CD4-positive, alpha-beta T cell (primary cell): ENCODE results near the gene SELENOS. TPM values are rescaled to one million over a fixed set of nuclear protein-coding genes. Genes with fewer than 3 reads are reported as not detected.
A peak's percentile ranks its signal among the peaks of the same experiment; 100 is the strongest.
"Not testable (repeated sequence)": the region's sequence is repeated elsewhere in the genome, so short reads cannot be mapped to it uniquely, and the experiment has no call there.

Experiments
- ATAC-seq: fragments of 200-7000 bp; cut with Tn5 transposase; one replicate; pipeline ENCODE4 v1.10.0; 2022; ENCODE audit warnings: mild to moderate bottlenecking; ENCODE audit not compliant: poor library complexity
- CTCF ChIA-PET: fragments of 350-600 bp; sonication (Branson Sonifier 250); formaldehyde crosslinking; loops from one replicate; lab custom pipeline; 2021; ENCODE audit warnings: antibody characterized with exemption, inconsistent platforms; lab: Charles Lee
- POLR2A ChIA-PET: fragments of 350-600 bp; sonication (Branson Sonifier 250); formaldehyde crosslinking; loops from one replicate; lab custom pipeline; 2021; ENCODE audit warnings: antibody characterized with exemption, inconsistent platforms; lab: Charles Lee
- DNase-seq, 14 experiments: peaks; one replicate each; pipeline ENCODE4 v3.0.0-alpha.2; 2013 to 2020; ENCODE audit warnings: mixed read lengths in 2 of 14
- H3K27ac ChIP-seq, 2 donors: one replicate each; pipeline versions ENCODE4 v1.5.1 to v1.7.0; 2013; ENCODE audit warnings: low read length in 2 of 2, low read depth in 1 of 2, mild to moderate bottlenecking in 1 of 2
- H3K27me3 ChIP-seq, 2 experiments: 1 replicate in 1 of 2; 2 replicates in 1 of 2; pipeline versions ENCODE4 v1.6.1 to v1.7.0; 2013; ENCODE audit warnings: low read length in 2 of 2, control low read depth in 1 of 2, mild to moderate bottlenecking in 1 of 2, moderate library complexity in 1 of 2; ENCODE audit not compliant: insufficient read depth in 2 of 2, control insufficient read depth in 1 of 2
- H3K36me3 ChIP-seq: one replicate; pipeline ENCODE4 v1.6.1; 2013; ENCODE audit warnings: low read length, control low read depth; ENCODE audit not compliant: insufficient read depth
- H3K4me1 ChIP-seq: one replicate; pipeline ENCODE4 v1.6.1; 2013; ENCODE audit warnings: low read length, control low read depth; ENCODE audit not compliant: insufficient read depth
- H3K4me3 ChIP-seq: one replicate; pipeline ENCODE4 v1.5.1; 2013; ENCODE audit warnings: mild to moderate bottlenecking, low read length, moderate library complexity
- H3K9me3 ChIP-seq, 2 experiments: 1 replicate in 1 of 2; 2 replicates in 1 of 2; pipeline versions ENCODE4 v1.6.1 to v1.7.0; 2013; ENCODE audit warnings: low read length in 2 of 2, mild to moderate bottlenecking in 2 of 2, control low read depth in 1 of 2, moderate library complexity in 1 of 2; ENCODE audit not compliant: control insufficient read depth in 1 of 2, insufficient read depth in 1 of 2
- H3K27ac Mint-ChIP-seq: one replicate; pipeline ENCODE4 v1.8.0; 2020; ENCODE audit warnings: mixed read lengths
- H3K27me3 Mint-ChIP-seq: one replicate; pipeline ENCODE4 v1.8.0; 2021; ENCODE audit warnings: mixed read lengths
- H3K36me3 Mint-ChIP-seq: one replicate; pipeline ENCODE4 v1.8.0; 2021; ENCODE audit warnings: low read depth, mixed read lengths
- H3K4me1 Mint-ChIP-seq: one replicate; pipeline ENCODE4 v1.8.0; 2021; ENCODE audit warnings: low read depth, mixed read lengths
- H3K4me3 Mint-ChIP-seq: one replicate; pipeline ENCODE4 v1.8.0; 2020; ENCODE audit warnings: mild to moderate bottlenecking, mixed read lengths
- H3K9me3 Mint-ChIP-seq: one replicate; pipeline ENCODE4 v1.8.0; 2020; ENCODE audit warnings: mixed read lengths
- CTCF ChIP-seq: fragments of 200-600 bp; IDR thresholded peaks from one replicate; pipeline ENCODE4 v1.8.0; 2022; ENCODE audit warnings: antibody characterized with exemption, mild to moderate bottlenecking
- intact Hi-C, 2 experiments: fragments of 100-400 bp; cut with DNase I in 1 of 2; cut with micrococcal nuclease in 1 of 2; formaldehyde crosslinking; loops; one replicate each; pipeline versions ENCODE4 v1.15.1 to v1.9.0; 2023 to 2025; cut with DNase I, micrococcal nuclease
- total RNA-seq, 174 experiments: library from RNA in 2 of 174; stranded (reverse) in 2 of 174; gene quantifications; one replicate each; pipeline ENCODE4 v1.2.3 and lab custom pipeline; 2021 to 2026

The SELENOS gene
- total RNA-seq, 2 experiments from 2014 or later = 41.7 to 48.5 TPM

- POLR2A ChIA-PET = interaction anchor here (0.8 to 3.8 kb wide), 18 partner anchors 9 to 693 kb away, joined by 3 to 29 read pairs (median 8); partner anchors contain the start of genes ASB7, CHSY1, LINS1 and TARS3
- Histone ChIP-seq H3K36me3 (peaks cover 25% of the 10 kb centered on the region), H3K4me1 (peaks cover 35% of the 10 kb centered on the region), H3K4me3 (peak within 1 kb of the TSS; percentile 90), H3K9me3 (no peaks in the 10 kb centered on the region), H3K27ac (peak within 1 kb of the TSS; percentile 95 to 98), H3K27me3 (no peaks in the 10 kb centered on the region)
- no peaks in the 10 kb centered on the region for H3K9me3 Mint-ChIP-seq
- CTCF ChIA-PET = interaction anchor here (0.7 to 2.9 kb wide), 5 partner anchors 286 to 693 kb away, joined by 3 to 10 read pairs (median 3); partner anchors contain the start of genes ASB7 and LINS1
- peaks cover 60% of the 10 kb centered on the region for H3K4me1 Mint-ChIP-seq
- H3K4me3 Mint-ChIP-seq = peak within 1 kb of the TSS; percentile 100
- H3K36me3 Mint-ChIP-seq = peaks cover 50% of the 10 kb centered on the region
- H3K27me3 Mint-ChIP-seq = no peaks in the 10 kb centered on the region
- DNase-seq = peak; percentile 94 to 99 (median 97)
- no peak for TF ChIP-seq CTCF
- ATAC-seq = peak; percentile 80
- H3K27ac Mint-ChIP-seq = peak within 1 kb of the TSS; percentile 98
- intact Hi-C loops = loop anchor here (1.0 to 10.0 kb wide), 8 partner anchors 18 to 1370 kb away; partner anchors contain the start of genes SELENOS (in 2 of the 2), TARS3 (in 1 of the 2) and TM2D3 (in 1 of the 2)
These were observed 17.7 kb upstream of the SELENOS start, which contains the start of gene SNRPA1 for GRCh38 chr15:101294731-101295606. TSS of gene SNRPA1 (minus strand) at chr15:101295248. CDS start at chr15:101295178, 70 bp downstream.

- TF ChIP-seq CTCF = no peak
- Mint-ChIP-seq H3K4me3 (peak overlapping the region; percentile 100), H3K9me3 (no peaks in the 10 kb centered on the region), H3K4me1 (peaks cover 72% of the 10 kb centered on the region), H3K36me3 (peaks cover 66% of the 10 kb centered on the region), H3K27ac (peak overlapping the region; percentile 98), H3K27me3 (no peaks in the 10 kb centered on the region)
- ATAC-seq (no peak), DNase-seq (peak in 1 of 14 experiments; percentile 7)
- intact Hi-C loops = loop anchor here in 1 of 2 experiments (10.0 kb wide), 1 partner anchor 1368 kb away; no protein-coding TSS in a partner anchor
- no peaks in the 10 kb centered on the region for H3K9me3 ChIP-seq
- ChIA-PET CTCF (interaction anchor here (1.5 to 2.9 kb wide), 2 partner anchors 285 to 349 kb away, joined by 5 to 10 read pairs; no protein-coding TSS in a partner anchor), POLR2A (interaction anchor here (0.5 to 3.8 kb wide), 5 partner anchors 47 to 430 kb away, joined by 3 to 29 read pairs (median 19); partner anchors contain the start of gene TARS3)
- no peak overlapping the region for H3K27ac ChIP-seq
- peaks cover 40% of the 10 kb centered on the region for H3K4me1 ChIP-seq
- H3K4me3 ChIP-seq = peak overlapping the region; percentile 90
- H3K36me3 ChIP-seq = peaks cover 41% of the 10 kb centered on the region
- no peaks in the 10 kb centered on the region for H3K27me3 ChIP-seq
These were observed 15.8 kb upstream of the SELENOS start for GRCh38 chr15:101293122-101293521.

GRCh38 chr15:101288905-101289513, 11.7 kb upstream of the SELENOS start:
- CTCF ChIA-PET = interaction anchor here (0.7 to 3.2 kb wide), 10 partner anchors 8 to 358 kb away, joined by 3 to 18 read pairs (median 4); partner anchors contain the start of gene SELENOS
- intact Hi-C loops = no loop called here
- Mint-ChIP-seq H3K27me3 (no peaks in the 10 kb centered on the region), H3K36me3 (peaks cover 90% of the 10 kb centered on the region), H3K27ac (peak overlapping the region; percentile 21), H3K4me3 (peak overlapping the region; percentile 39), H3K9me3 (no peaks in the 10 kb centered on the region), H3K4me1 (peaks cover 58% of the 10 kb centered on the region)
- no peaks in the 10 kb centered on the region for H3K27me3 ChIP-seq
- peaks cover 26% of the 10 kb centered on the region for H3K4me1 ChIP-seq
- H3K36me3 ChIP-seq = peaks cover 79% of the 10 kb centered on the region
- no peak overlapping the region for H3K4me3 ChIP-seq
- no peak overlapping the region for H3K27ac ChIP-seq
- ATAC-seq (peak; percentile 78), DNase-seq (peak in 4 of 14 experiments; percentile 24 to 78 (median 72))
- TF ChIP-seq CTCF = peak; percentile 82
- H3K9me3 ChIP-seq = no peaks in the 10 kb centered on the region
- POLR2A ChIA-PET = interaction anchor here (0.6 to 1.8 kb wide), 3 partner anchors 37 to 359 kb away, joined by 3 to 8 read pairs (median 4); partner anchors contain the start of gene CHSY1

- ATAC-seq, H3K4me3 ChIP-seq, H3K27me3 ChIP-seq, H3K9me3 ChIP-seq, intact Hi-C loops, H3K27ac ChIP-seq, H3K27ac Mint-ChIP-seq, H3K9me3 Mint-ChIP-seq, H3K27me3 Mint-ChIP-seq, DNase-seq, H3K4me3 Mint-ChIP-seq: not testable (repeated sequence)
- CTCF ChIA-PET = interaction anchor here (0.7 to 3.2 kb wide), 2 partner anchors 10 to 355 kb away, joined by 3 to 18 read pairs; no protein-coding TSS in a partner anchor
- POLR2A ChIA-PET = interaction anchor here (1.1 to 1.8 kb wide), 2 partner anchors 14 to 354 kb away, joined by 3 to 4 read pairs; no protein-coding TSS in a partner anchor
- peaks cover 42% of the 10 kb centered on the region for H3K4me1 Mint-ChIP-seq
- Histone ChIP-seq H3K36me3 (peaks cover 90% of the 10 kb centered on the region), H3K4me1 (peaks cover 15% of the 10 kb centered on the region)
- peaks cover 92% of the 10 kb centered on the region for H3K36me3 Mint-ChIP-seq
These were observed 10.1 kb upstream of the SELENOS start for GRCh38 chr15:101287342-101287741.
